ENCODE measurements around the gene ZNF557.
"Not testable (repeated sequence)": the region's sequence is repeated elsewhere in the genome, so short reads cannot be mapped to it uniquely, and the experiment has no call there.

DNA sequence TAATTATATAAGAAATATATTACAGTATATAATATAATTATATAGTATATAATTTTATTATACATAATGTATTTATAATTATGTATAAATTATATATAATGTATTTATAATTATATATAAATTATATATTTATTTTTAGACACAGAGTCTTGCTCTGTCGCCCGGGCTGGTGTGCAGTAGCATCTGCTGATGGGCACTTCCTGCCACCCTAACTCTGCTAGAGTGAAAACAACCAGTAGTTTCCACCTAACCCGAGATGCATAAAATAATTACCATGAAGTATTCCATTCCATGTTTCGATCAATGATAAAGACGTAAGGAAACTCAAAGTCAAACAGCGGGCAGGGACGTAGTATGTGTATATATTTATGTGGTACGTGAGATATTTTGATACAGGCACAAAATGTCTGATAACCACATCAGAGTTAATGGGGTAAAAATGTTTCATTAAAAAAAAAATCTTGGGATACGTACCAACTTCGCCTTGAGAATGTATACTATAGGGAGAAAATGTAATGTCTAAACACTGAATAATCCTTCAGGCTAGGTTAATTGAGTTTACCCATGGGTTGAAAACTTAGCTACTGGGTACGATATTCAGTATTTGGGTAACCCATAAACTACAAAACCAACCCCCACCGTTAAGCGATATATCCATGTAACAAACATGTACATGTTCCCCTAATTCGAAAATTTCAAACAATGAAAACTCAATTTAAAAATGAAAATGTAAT is 14.7 kb upstream of the ZNF557 start:
- TF ChIP-seq, protein P1, sequence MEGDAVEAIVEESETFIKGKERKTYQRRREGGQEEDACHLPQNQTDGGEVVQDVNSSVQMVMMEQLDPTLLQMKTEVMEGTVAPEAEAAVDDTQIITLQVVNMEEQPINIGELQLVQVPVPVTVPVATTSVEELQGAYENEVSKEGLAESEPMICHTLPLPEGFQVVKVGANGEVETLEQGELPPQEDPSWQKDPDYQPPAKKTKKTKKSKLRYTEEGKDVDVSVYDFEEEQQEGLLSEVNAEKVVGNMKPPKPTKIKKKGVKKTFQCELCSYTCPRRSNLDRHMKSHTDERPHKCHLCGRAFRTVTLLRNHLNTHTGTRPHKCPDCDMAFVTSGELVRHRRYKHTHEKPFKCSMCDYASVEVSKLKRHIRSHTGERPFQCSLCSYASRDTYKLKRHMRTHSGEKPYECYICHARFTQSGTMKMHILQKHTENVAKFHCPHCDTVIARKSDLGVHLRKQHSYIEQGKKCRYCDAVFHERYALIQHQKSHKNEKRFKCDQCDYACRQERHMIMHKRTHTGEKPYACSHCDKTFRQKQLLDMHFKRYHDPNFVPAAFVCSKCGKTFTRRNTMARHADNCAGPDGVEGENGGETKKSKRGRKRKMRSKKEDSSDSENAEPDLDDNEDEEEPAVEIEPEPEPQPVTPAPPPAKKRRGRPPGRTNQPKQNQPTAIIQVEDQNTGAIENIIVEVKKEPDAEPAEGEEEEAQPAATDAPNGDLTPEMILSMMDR (IDR thresholded peaks at IDR 0.05), result not testable (repeated sequence)
- TF ChIP-seq POLR2A (IDR thresholded peaks at IDR 0.05), result not testable (repeated sequence)

Measured in uterus (tissue), 2 donors.